NCI-H1417 (cell line): ENCODE data around the gene RBM17.
"Not testable (repeated sequence)": the region's sequence is repeated elsewhere in the genome, so short reads cannot be mapped to it uniquely, and the experiment has no call there.

Experiments
- DNase-seq, 3 experiments: peaks; one replicate each; lab custom pipeline; 2025; lab: John Stamatoyannopoulos, UW

The RBM17 gene

DNA sequence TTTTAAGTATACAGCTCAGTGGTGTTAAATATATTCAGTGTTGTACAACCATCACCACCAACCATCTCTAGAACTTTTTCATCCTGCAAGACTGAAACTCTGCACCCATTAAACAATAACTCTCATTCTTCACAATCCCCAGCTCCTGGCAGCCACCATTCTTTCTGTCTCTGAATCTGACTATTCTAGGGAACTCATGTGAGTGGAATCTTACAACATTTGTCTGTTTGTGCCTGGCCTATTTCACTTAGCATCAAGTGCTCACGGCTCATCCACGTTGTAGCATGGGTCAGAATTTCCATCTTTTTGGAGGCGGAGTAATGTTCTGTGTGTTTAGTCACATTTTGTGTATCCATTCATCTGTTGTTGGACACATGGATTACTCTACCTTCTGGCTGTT is 73.1 kb downstream of the RBM17 start:
- DNase-seq, result no peak

DNA sequence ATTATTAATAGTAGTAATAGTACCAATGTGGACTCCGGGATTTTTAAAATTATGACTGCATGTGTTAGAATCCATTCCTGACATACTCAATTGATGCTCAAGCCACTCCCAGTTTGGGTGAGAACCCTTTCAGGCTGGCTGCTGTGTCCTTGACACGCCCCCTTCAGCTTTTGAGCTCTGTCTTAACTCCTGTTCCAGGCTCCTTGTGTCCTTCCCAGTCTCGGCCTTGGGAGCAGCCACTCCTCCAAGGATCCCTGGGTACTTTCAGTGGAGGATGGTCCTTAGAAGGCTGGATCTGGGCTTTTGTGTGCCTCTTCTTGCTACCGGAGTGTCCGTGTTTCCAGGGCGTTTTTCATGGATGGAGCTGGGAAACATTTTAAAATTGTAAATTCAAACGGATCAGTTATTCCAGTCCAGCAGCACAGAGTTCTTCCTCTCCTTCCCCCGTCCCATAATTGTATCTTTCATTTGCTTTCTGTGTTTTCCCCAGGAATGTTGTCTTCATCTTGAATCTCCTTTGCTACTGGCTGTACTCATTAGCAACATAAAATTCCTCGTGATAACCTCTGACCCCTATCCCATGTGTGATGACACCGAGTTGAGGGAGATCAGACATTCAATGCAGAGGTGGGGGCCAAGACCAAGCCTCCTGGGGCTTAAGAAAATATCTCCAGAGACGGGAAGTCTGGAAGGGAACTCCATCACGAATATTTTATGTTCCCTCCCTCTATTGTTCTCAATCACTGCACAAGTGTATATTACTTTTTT is 73.9 kb downstream of the RBM17 start:
- no peak for DNase-seq

DNA sequence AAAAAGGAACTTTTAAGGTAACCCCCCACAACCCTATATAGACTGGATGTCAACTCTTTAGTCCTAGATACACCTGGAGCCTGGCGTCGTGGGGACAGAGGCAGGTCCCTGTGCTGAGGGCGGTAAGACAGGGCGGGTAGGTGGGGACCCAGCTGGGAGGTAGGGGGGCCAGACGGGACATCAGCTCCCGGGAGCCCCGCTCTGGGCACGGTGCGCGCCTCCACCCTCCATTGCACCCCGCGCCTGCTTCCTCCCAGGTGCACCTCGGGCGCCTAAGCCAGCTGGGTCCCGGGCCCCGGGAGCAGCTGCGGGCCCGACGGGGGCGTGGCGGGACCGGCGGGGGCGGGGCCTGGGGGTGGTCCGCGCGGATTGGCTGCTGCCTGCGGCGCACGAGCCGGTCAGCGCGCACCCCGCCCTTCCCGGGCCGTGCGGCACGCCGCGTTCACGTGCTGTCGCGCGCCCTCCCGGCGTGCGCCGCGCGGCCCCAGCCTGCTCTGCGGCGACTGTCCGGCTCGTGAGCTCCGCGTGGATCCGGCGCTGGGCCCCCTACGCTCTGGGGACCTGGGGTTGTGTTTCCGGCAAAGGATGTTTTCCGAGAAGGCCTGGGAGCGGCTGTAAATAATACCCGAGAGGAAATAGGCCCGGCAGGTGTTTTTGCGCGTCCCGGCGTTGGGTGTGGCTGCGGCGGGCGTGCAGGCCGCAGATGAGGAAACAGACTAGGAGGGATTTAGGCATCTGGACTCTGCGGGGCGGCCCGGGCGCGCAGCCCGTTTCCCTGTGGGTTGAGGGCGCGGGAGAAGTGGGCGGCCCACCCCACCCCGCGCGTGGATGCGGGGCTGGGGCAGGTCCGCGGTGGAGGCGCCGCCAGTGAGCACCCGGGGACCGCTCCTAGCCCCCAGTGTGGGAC is 74.8 kb downstream of the RBM17 start:
- peak; percentile 75 to 90 (median 88) for DNase-seq

DNA sequence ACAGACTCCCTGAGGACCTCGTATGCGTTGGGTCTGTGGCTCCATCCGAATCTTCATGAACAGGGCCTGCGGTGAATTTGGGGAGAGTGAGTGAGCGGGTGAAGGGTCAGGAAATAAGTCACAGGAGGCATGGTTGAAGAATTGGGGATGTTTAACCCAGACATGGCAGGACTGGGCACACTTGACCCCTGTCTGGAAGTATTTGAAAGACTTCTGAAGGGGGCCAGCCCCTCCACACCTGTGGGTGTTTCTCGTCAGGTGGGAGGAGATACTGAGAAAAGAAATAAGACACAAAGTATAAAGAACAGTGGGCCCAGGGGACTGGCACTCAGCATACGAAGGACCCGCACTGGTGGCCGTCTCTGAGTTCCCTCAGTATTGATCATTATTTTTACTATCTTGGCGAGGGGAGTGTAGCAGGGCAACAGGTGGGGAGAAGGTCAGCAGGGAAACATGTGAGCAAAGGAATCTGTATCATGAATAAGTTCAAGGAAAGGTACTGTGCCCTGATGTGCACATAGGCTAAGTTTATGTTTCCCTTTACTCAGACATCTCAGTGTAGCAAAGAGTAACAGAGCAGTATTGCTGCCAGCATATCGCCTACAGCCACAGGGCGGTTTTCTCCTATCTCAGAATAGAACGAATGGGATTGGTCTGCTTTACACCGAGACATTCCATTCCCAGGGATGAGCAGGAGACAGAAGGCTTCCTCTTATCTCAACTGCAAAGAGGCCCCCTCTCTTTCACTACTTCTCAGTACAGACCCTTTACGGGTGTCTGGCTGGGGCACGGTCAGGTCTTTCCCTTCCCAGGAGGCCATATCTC is 75.6 kb downstream of the RBM17 start:
- peak in 1 of 3 experiments; percentile 47 for DNase-seq

DNA sequence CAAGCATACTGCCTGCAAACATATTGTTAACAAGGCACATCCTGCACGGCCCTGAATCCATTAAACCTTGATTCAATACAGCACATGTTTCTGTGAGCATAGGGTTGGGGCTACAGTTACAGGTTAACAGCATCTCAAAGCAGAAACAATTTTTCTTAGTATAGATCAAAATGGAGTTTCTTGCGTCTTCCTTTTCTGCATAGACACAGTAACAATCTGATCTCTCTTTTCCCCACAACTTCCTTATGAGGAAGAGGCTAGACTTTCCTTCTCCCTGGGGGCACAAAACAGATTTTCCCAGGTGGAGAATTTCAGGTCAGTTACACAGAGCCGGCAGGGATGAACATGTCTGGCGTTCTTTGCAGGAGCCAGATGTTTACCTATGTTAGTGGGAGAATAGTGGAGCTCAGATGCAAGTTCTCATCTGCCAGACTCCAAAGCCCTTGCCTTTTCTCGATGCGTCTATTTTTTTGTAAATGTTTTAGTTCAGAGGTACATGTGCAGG is 76.4 kb downstream of the RBM17 start:
- peak in 1 of 3 experiments; percentile 1 for DNase-seq

DNA sequence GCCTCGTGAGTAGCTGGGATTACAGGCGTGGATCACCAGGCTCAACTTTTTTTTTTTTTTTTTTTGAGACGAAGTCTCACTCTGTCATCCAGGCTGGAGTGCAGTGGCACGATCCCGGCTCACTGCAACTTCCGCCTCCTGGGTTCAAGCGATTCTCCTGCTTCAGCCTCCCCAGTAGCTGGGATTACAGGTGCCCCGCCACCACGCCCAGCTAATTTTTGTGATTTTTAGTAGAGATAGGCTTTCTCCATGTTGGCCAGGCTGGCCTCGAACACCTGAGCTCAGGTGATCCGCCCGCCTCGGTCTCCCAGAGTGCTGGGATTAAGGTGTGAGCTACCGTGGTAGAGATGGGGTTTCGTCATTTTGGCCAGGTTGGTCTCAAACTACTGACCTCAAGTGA is 77.1 kb downstream of the RBM17 start:
- DNase-seq, result not testable (repeated sequence)
